HEK293 (cell line): Measurements from ENCODE around the gene NOD2.

ENCODE experiments used
- CTCF ChIA-PET: fragments of 350-600 bp; formaldehyde crosslinking; extraction: SDS; loops from one replicate; lab custom pipeline; 2021; ENCODE audit warnings: antibody characterized with exemption; lab: Yijun Ruan, JAX
- POLR2A ChIA-PET: fragments of 300-600 bp; formaldehyde crosslinking; extraction: SDS; loops from one replicate; lab custom pipeline; 2020; ENCODE audit warnings: antibody characterized with exemption, inconsistent platforms; lab: Yijun Ruan, JAX
- H3K27ac ChIP-seq: fragments of 200-500 bp; sonication (Bioruptor generic); 2 replicates; pipeline ENCODE4 v1.5.1; 2014; ENCODE audit warnings: low read depth, low read length, control low read depth, inconsistent platforms; ENCODE audit errors: extremely low read depth
- H3K36me3 ChIP-seq, 2 experiments: fragments of 200-500 bp in 1 of 2; sonication (Bioruptor generic) in 1 of 2; 1 replicate in 1 of 2; 2 replicates in 1 of 2; pipeline ENCODE4 v1.5.1; 2014 to 2017; ENCODE audit warnings: inconsistent platforms in 2 of 2, low read length in 2 of 2; ENCODE audit not compliant: control insufficient read depth in 2 of 2, insufficient read depth in 1 of 2
- H3K4me1 ChIP-seq: fragments of 200-500 bp; sonication (Bioruptor generic); 2 replicates; pipeline ENCODE4 v1.5.1; 2014; ENCODE audit warnings: mild to moderate bottlenecking, low read length, inconsistent platforms; ENCODE audit not compliant: control insufficient read depth, insufficient read depth
- H3K4me3 ChIP-seq: 2 replicates; pipeline ENCODE4 v1.5.1; 2011; ENCODE audit warnings: low read depth, mild to moderate bottlenecking, control low read depth, low read length, moderate library complexity
- H3K9me3 ChIP-seq: fragments of 200-500 bp; sonication (Bioruptor generic); 2 replicates; pipeline ENCODE4 v1.5.1; 2014; ENCODE audit warnings: low read depth, low read length, inconsistent platforms; ENCODE audit not compliant: control insufficient read depth, insufficient read depth
- HOXA7 ChIP-seq: sonication (generic); formaldehyde crosslinking; IDR thresholded peaks from 2 replicates; pipeline ENCODE4 v1.8.1; 2022; ENCODE audit warnings: missing genetic modification reagents, borderline replicate concordance
- ZNF223 ChIP-seq: fragments of 450-650 bp; formaldehyde crosslinking; IDR thresholded peaks from 2 replicates; pipeline ENCODE4 v1.5.1; 2016; ENCODE audit warnings: missing biosample characterization, missing genetic modification characterization
- ZNF433 ChIP-seq: fragments of 450-650 bp; formaldehyde crosslinking; IDR thresholded peaks from 2 replicates; pipeline ENCODE4 v1.5.1; 2016; ENCODE audit warnings: missing biosample characterization, missing genetic modification characterization, low read depth
- ZNF785 ChIP-seq: fragments of 450-650 bp; formaldehyde crosslinking; IDR thresholded peaks from 2 replicates; pipeline ENCODE4 v1.5.1; 2016; ENCODE audit warnings: missing biosample characterization, missing genetic modification characterization
- TF ChIP-seq, protein P1 (sequence below): fragments of 450-650 bp; formaldehyde crosslinking; IDR thresholded peaks from 2 replicates; pipeline ENCODE4 v1.5.1; 2016; ENCODE audit warnings: missing biosample characterization, missing genetic modification characterization

NOD2 gene

DNA sequence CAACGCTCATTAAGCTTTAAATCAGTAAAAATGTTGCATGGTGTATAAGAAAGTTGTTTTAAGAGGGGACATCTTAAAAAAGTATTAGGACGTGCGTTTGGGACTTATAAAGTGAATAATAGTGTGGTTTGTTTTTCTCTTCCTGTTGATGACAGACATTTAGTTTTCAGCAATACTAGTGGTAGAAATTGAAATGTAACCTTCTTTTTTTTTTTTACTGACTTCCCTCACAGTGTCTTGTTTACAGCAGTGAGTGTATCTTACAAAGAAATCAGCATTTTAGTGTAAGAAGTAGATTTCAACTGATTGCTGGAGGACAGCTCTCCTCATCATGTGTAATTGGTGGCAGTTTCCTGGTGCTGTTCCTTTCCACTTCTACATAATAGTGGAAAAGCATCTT, 88.1 kb downstream of the NOD2 start:
- no peak overlapping the region for H3K27ac ChIP-seq
- CTCF ChIA-PET, result interaction anchor here (0.8 to 1.5 kb wide), 3 partner anchors 9 to 24 kb away, joined by 3 to 10 read pairs (median 3); no protein-coding TSS in a partner anchor
- no peak overlapping the region for H3K4me3 ChIP-seq
- TF ChIP-seq, protein P1, sequence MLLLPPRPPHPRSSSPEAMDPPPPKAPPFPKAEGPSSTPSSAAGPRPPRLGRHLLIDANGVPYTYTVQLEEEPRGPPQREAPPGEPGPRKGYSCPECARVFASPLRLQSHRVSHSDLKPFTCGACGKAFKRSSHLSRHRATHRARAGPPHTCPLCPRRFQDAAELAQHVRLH, result no peak
- TF ChIP-seq ZNF785 (tag by site-specific recombination), result no peak
- TF ChIP-seq HOXA7 (CRISPR knock-in tag), result no peak
- TF ChIP-seq ZNF433 (tag by site-specific recombination), result no peak
- TF ChIP-seq ZNF223 (tag by site-specific recombination), result no peak
- H3K36me3 ChIP-seq, result peaks cover 5 to 30% of the 10 kb centered on the region in 2 experiments
- POLR2A ChIA-PET, result no interaction called here
- H3K9me3 ChIP-seq, result no peaks in the 10 kb centered on the region
- no peaks in the 10 kb centered on the region for H3K4me1 ChIP-seq
